ENCODE results near the gene MMP23B. TPM values are rescaled to one million over a fixed set of nuclear protein-coding genes. Genes with fewer than 3 reads are reported as not detected.

MMP23B gene
- polyA plus RNA-seq (0.98 and 4.3 TPM in 2 replicates), polyA minus RNA-seq (not detected in 2 replicates)

DNA sequence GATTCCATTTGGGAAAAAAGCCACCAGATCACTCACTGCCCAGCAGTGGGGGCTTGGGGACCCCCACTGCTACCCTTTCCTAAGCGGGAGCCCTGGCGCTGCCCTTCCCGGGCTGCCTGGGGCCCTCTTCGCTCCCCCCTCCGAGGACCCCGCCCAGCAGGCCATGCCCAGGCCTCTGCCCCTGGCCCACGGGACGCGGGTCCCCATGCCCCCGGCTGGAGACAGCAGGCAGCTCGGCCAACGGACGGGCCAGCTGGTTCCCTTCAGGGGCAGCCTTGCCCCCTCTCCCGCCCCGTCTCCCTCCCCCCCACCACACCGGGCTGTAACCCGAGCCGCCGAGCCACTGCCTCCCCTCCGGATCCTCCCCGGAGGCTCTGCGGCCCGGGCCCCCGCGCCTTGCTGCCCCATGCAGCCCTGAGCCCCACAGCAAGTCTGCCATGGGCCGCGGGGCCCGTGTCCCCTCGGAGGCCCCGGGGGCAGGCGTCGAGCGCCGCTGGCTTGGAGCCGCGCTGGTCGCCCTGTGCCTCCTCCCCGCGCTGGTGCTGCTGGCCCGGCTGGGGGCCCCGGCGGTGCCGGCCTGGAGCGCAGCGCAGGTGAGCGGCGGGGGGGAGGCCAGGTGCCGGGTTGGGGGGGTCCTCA lies at the start of gene MMP23B:
Gene MMP23B, plus strand, starts transcription at position 392 of the 639 bp plus-strand sequence. Its CDS starts 46 bp downstream, at position 438.
- TF ChIP-seq EP300 (conservative IDR thresholded peaks at IDR 0.05; ENCODE audit: poor library complexity, severe bottlenecking), result no peak
- Histone ChIP-seq H2AFZ (ENCODE audit: low read depth, low read length) (no peak within 1 kb of the TSS), H3K36me3 (ENCODE audit: insufficient read depth, low read length) (peaks cover 3% of the 10 kb centered on the region), H3K9me3 (ENCODE audit: low read length) (no peaks in the 10 kb centered on the region), H3K27ac (ENCODE audit: low read length) (no peak within 1 kb of the TSS), H3K4me2 (ENCODE audit: low read length) (no peak within 1 kb of the TSS), H4K20me1 (ENCODE audit: insufficient read depth) (no peaks in the 10 kb centered on the region), H3K4me3 (ENCODE audit: low read length) (no peak within 1 kb of the TSS), H3K79me2 (replicated peaks; ENCODE audit: insufficient read depth, low read length) (no peaks in the 10 kb centered on the region), H3K9ac (ENCODE audit: low read length) (no peak within 1 kb of the TSS), H3K9me2 (ENCODE audit: insufficient read depth, low read length) (no peaks in the 10 kb centered on the region), H3K27me3 (ENCODE audit: insufficient read depth, low read depth, low read length) (peaks cover 13% of the 10 kb centered on the region), H3F3A (ENCODE audit: insufficient read depth, low read length, poor library complexity, severe bottlenecking) (no peaks in the 10 kb centered on the region)

DNA sequence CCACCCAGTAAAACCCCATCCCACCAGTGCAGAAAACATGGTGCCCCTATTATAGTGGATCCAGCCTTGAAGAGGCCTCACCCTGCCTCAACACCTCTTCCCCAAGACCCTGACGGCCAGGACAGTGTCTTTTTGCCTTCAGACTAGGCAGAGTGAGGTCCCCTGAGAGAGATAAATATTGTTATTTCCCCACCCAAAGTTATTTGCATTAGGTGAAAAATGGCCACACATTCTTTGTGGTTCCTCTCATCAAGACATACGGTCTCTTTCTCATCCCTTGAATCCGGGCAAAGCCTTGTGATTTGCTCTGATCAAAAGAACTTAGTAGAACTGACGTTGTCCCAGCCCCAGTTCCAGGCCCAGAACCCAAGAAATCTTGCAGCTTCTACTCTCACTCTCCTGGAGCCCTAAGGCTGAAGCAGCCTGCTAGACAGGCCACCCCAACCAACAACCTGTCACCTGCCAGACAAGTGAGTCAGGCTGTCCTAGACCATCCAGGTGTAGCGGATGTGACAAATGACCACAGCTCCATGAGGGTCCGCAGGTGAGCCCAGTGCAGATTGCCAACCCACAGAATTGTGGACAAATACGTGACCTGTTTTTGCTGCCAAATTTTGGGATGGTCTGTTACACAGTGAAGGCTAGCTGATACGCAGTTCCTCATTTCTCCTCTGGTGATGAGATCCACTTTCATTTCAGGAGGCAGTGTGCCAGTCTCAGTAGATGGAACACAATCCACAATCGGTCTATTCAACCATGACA lies 49.2 kb upstream of the MMP23B start:
- Histone ChIP-seq H3K9ac (ENCODE audit: low read length) (no peak overlapping the region), H3K27me3 (ENCODE audit: insufficient read depth, low read depth, low read length) (peaks cover 6% of the 10 kb centered on the region), H3K9me2 (ENCODE audit: insufficient read depth, low read length) (no peaks in the 10 kb centered on the region), H4K20me1 (ENCODE audit: insufficient read depth) (no peaks in the 10 kb centered on the region), H3K27ac (ENCODE audit: low read length) (no peak overlapping the region), H3K36me3 (ENCODE audit: insufficient read depth, low read length) (no peaks in the 10 kb centered on the region), H3F3A (ENCODE audit: insufficient read depth, low read length, poor library complexity, severe bottlenecking) (no peaks in the 10 kb centered on the region), H3K9me3 (ENCODE audit: low read length) (no peaks in the 10 kb centered on the region), H3K79me2 (replicated peaks; ENCODE audit: insufficient read depth, low read length) (no peaks in the 10 kb centered on the region), H2AFZ (ENCODE audit: low read depth, low read length) (no peak overlapping the region), H3K4me3 (ENCODE audit: low read length) (no peak overlapping the region), H3K4me2 (ENCODE audit: low read length) (no peak overlapping the region)
- TF ChIP-seq MXI1 (conservative IDR thresholded peaks at IDR 0.05; ENCODE audit: poor library complexity, severe bottlenecking) (no peak), EP300 (conservative IDR thresholded peaks at IDR 0.05; ENCODE audit: poor library complexity, severe bottlenecking) (no peak), TAF1 (IDR thresholded peaks at IDR 0.05; ENCODE audit: low read depth) (no peak), SMC3 (conservative IDR thresholded peaks at IDR 0.05; ENCODE audit: poor library complexity) (no peak), POLR2AphosphoS5 (IDR thresholded peaks at IDR 0.05) (no peak), EZH2 (IDR thresholded peaks at IDR 0.05; ENCODE audit: borderline replicate concordance, insufficient read depth, low read length, poor library complexity, severe bottlenecking) (no peak), RAD21 (conservative IDR thresholded peaks at IDR 0.05) (no peak)
- TF ChIP-seq, protein P1, sequence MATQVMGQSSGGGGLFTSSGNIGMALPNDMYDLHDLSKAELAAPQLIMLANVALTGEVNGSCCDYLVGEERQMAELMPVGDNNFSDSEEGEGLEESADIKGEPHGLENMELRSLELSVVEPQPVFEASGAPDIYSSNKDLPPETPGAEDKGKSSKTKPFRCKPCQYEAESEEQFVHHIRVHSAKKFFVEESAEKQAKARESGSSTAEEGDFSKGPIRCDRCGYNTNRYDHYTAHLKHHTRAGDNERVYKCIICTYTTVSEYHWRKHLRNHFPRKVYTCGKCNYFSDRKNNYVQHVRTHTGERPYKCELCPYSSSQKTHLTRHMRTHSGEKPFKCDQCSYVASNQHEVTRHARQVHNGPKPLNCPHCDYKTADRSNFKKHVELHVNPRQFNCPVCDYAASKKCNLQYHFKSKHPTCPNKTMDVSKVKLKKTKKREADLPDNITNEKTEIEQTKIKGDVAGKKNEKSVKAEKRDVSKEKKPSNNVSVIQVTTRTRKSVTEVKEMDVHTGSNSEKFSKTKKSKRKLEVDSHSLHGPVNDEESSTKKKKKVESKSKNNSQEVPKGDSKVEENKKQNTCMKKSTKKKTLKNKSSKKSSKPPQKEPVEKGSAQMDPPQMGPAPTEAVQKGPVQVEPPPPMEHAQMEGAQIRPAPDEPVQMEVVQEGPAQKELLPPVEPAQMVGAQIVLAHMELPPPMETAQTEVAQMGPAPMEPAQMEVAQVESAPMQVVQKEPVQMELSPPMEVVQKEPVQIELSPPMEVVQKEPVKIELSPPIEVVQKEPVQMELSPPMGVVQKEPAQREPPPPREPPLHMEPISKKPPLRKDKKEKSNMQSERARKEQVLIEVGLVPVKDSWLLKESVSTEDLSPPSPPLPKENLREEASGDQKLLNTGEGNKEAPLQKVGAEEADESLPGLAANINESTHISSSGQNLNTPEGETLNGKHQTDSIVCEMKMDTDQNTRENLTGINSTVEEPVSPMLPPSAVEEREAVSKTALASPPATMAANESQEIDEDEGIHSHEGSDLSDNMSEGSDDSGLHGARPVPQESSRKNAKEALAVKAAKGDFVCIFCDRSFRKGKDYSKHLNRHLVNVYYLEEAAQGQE (IDR thresholded peaks at IDR 0.05; ENCODE audit: borderline replicate concordance), result no peak
- TF ChIP-seq, protein P2, sequence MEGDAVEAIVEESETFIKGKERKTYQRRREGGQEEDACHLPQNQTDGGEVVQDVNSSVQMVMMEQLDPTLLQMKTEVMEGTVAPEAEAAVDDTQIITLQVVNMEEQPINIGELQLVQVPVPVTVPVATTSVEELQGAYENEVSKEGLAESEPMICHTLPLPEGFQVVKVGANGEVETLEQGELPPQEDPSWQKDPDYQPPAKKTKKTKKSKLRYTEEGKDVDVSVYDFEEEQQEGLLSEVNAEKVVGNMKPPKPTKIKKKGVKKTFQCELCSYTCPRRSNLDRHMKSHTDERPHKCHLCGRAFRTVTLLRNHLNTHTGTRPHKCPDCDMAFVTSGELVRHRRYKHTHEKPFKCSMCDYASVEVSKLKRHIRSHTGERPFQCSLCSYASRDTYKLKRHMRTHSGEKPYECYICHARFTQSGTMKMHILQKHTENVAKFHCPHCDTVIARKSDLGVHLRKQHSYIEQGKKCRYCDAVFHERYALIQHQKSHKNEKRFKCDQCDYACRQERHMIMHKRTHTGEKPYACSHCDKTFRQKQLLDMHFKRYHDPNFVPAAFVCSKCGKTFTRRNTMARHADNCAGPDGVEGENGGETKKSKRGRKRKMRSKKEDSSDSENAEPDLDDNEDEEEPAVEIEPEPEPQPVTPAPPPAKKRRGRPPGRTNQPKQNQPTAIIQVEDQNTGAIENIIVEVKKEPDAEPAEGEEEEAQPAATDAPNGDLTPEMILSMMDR (IDR thresholded peaks at IDR 0.05; ENCODE audit: poor library complexity, severe bottlenecking), result no peak
